Measurements from ENCODE around the gene HIVEP3. TPM values are rescaled to one million over a fixed set of nuclear protein-coding genes. Genes with fewer than 3 reads are reported as not detected.

The HIVEP3 gene
- total RNA-seq, 1 experiment from 2014 or later = 0.55 TPM

GRCh38 chr1:41648844-41649243, 269.9 kb downstream of the HIVEP3 start (continued):
- no peak for TF ChIP-seq ATF3 (CRISPR knock-in tag; conservative IDR thresholded peaks at IDR 0.05)
- TF ChIP-seq FOXK1 (CRISPR knock-in tag; IDR thresholded peaks at IDR 0.05) = no peak
- TF ChIP-seq GTF2I (CRISPR knock-in tag; conservative IDR thresholded peaks at IDR 0.05) = no peak
- TF ChIP-seq NR3C1 (CRISPR knock-in tag; conservative IDR thresholded peaks at IDR 0.05; ENCODE audit: low read depth) = no peak
- TF ChIP-seq, protein P1, sequence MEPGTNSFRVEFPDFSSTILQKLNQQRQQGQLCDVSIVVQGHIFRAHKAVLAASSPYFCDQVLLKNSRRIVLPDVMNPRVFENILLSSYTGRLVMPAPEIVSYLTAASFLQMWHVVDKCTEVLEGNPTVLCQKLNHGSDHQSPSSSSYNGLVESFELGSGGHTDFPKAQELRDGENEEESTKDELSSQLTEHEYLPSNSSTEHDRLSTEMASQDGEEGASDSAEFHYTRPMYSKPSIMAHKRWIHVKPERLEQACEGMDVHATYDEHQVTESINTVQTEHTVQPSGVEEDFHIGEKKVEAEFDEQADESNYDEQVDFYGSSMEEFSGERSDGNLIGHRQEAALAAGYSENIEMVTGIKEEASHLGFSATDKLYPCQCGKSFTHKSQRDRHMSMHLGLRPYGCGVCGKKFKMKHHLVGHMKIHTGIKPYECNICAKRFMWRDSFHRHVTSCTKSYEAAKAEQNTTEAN (CRISPR knock-in tag; IDR thresholded peaks at IDR 0.05) = no peak
- TF ChIP-seq USF1 (CRISPR knock-in tag; IDR thresholded peaks at IDR 0.05) = no peak
- TF ChIP-seq AFF4 (CRISPR knock-in tag; IDR thresholded peaks at IDR 0.05; ENCODE audit: borderline replicate concordance) = no peak

DNA sequence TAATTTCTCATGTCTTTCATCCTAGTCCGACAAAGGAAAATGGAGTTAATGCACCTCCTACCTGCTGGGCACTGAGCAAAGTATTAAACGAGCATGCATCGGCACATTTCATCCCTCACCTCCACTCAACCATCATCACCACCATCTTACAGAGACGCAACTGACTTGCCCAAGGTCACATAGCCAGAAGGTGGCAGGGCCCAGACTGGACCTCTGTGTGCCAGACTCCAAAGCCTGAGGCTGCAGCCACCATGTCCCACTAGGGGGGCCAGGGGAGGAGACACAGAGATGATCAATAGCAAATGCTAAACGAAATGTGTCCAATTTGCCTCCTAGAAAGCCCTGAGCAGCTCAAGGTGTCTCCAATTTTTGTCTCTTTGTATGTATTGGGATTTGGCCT, 270.5 kb downstream of the HIVEP3 start:
- TF ChIP-seq SMAD3 (CRISPR knock-in tag; IDR thresholded peaks at IDR 0.05; ENCODE audit: borderline replicate concordance) = no peak
- no peak for TF ChIP-seq GTF2I (CRISPR knock-in tag; conservative IDR thresholded peaks at IDR 0.05)
- TF ChIP-seq SP1 (CRISPR knock-in tag; conservative IDR thresholded peaks at IDR 0.05) = no peak
- DNase-seq (ENCODE audit: low spot score) = no peak
- no peak for ATAC-seq
- Mint-ChIP-seq H3K4me1 (peaks cover 13% of the 10 kb centered on the region), H3K9me3 (no peaks in the 10 kb centered on the region), H3K4me3 (no peak overlapping the region), H3K27me3 (ENCODE audit: low read depth) (no peaks in the 10 kb centered on the region; the same call in 1 of the 2 replicates), H3K27ac (no peak overlapping the region), H3K36me3 (no peaks in the 10 kb centered on the region)
- POLR2A ChIA-PET = no interaction called here
- CTCF ChIA-PET = interaction anchor here (1.7 kb wide), 1 partner anchor 132 kb away, joined by 4 read pairs; no protein-coding TSS in a partner anchor

GRCh38 chr1:41647221-41648135, 271.2 kb downstream of the HIVEP3 start:
- POLR2A ChIA-PET = no interaction called here
- Mint-ChIP-seq H3K4me3 (no peak overlapping the region), H3K4me1 (peaks cover 13% of the 10 kb centered on the region), H3K36me3 (no peaks in the 10 kb centered on the region), H3K27me3 (ENCODE audit: low read depth) (no peaks in the 10 kb centered on the region; the same call in 1 of the 2 replicates), H3K9me3 (no peaks in the 10 kb centered on the region), H3K27ac (no peak overlapping the region)
- CTCF ChIA-PET = no interaction called here
- no peak for ATAC-seq
- TF ChIP-seq TCF7 (CRISPR knock-in tag; IDR thresholded peaks at IDR 0.05; ENCODE audit: low read depth) (no peak), E2F4 (CRISPR knock-in tag; IDR thresholded peaks at IDR 0.05; ENCODE audit: borderline replicate concordance, low read depth) (no peak)
- DNase-seq (ENCODE audit: low spot score) = no peak

DNA sequence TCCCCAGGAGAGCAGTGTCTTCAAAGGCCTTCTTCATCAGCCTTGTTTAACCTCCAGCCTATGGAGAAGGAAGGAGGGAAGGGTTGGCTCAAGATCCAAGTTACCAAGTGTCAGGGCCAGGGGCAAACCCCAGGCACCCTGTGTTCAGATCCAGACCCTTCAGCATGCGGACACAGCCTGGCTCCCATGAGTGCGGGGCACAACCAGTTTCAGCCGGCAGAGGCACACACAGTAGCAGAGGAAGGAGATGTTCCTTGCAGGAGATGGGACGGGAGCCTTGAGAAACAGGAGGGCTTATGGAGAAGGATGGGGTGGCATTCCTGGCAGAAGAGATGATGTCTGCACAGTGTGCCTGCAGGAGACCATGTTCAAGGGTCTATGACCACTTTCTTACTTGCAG, 272.5 kb downstream of the HIVEP3 start:
- DNase-seq (ENCODE audit: low spot score) (no peak), ATAC-seq (no peak)
- no peak overlapping the region for H3K4me3 Mint-ChIP-seq
- POLR2A ChIA-PET = no interaction called here
- no peak overlapping the region for H3K27ac Mint-ChIP-seq
- peaks cover 13% of the 10 kb centered on the region for H3K4me1 Mint-ChIP-seq
- H3K9me3 Mint-ChIP-seq = no peaks in the 10 kb centered on the region
- CTCF ChIA-PET = no interaction called here
- H3K27me3 Mint-ChIP-seq (ENCODE audit: low read depth) = no peaks in the 10 kb centered on the region
- no peaks in the 10 kb centered on the region for H3K36me3 Mint-ChIP-seq
- TF ChIP-seq TP53 (CRISPR knock-in tag; IDR thresholded peaks at IDR 0.05) = no peak
- TF ChIP-seq, protein P2, sequence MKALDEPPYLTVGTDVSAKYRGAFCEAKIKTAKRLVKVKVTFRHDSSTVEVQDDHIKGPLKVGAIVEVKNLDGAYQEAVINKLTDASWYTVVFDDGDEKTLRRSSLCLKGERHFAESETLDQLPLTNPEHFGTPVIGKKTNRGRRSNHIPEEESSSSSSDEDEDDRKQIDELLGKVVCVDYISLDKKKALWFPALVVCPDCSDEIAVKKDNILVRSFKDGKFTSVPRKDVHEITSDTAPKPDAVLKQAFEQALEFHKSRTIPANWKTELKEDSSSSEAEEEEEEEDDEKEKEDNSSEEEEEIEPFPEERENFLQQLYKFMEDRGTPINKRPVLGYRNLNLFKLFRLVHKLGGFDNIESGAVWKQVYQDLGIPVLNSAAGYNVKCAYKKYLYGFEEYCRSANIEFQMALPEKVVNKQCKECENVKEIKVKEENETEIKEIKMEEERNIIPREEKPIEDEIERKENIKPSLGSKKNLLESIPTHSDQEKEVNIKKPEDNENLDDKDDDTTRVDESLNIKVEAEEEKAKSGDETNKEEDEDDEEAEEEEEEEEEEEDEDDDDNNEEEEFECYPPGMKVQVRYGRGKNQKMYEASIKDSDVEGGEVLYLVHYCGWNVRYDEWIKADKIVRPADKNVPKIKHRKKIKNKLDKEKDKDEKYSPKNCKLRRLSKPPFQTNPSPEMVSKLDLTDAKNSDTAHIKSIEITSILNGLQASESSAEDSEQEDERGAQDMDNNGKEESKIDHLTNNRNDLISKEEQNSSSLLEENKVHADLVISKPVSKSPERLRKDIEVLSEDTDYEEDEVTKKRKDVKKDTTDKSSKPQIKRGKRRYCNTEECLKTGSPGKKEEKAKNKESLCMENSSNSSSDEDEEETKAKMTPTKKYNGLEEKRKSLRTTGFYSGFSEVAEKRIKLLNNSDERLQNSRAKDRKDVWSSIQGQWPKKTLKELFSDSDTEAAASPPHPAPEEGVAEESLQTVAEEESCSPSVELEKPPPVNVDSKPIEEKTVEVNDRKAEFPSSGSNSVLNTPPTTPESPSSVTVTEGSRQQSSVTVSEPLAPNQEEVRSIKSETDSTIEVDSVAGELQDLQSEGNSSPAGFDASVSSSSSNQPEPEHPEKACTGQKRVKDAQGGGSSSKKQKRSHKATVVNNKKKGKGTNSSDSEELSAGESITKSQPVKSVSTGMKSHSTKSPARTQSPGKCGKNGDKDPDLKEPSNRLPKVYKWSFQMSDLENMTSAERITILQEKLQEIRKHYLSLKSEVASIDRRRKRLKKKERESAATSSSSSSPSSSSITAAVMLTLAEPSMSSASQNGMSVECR (CRISPR knock-in tag; IDR thresholded peaks at IDR 0.05; ENCODE audit: borderline replicate concordance) = no peak

Data from WTC11 (cell line).